Activated B cell treated with CpG ODN at 0.5 μM for 24 hours (primary cell): Measurements from ENCODE around the gene CARM1. TPM values are rescaled to one million over a fixed set of nuclear protein-coding genes. Genes with fewer than 3 reads are reported as not detected.

Experiments used
- ATAC-seq: fragments of 200-7000 bp; cut with Tn5 transposase; one replicate; pipeline ENCODE4 v1.10.0; 2021; ENCODE audit warnings: low read depth, mild to moderate bottlenecking, moderate library complexity
- CTCF ChIA-PET: fragments of 350-600 bp; sonication (Branson Sonifier 250); formaldehyde crosslinking; loops from one replicate; lab custom pipeline; 2021; ENCODE audit warnings: antibody characterized with exemption; lab: Charles Lee
- POLR2A ChIA-PET: fragments of 350-600 bp; sonication (Branson Sonifier 250); formaldehyde crosslinking; loops from one replicate; lab custom pipeline; 2021; ENCODE audit warnings: antibody characterized with exemption; lab: Charles Lee
- DNase-seq: peaks from one replicate; pipeline ENCODE4 v3.0.0; 2022
- H3K27ac Mint-ChIP-seq: one replicate; pipeline ENCODE4 v1.8.0; 2020; ENCODE audit warnings: mixed read lengths
- H3K27me3 Mint-ChIP-seq: one replicate; pipeline ENCODE4 v1.8.0; 2021; ENCODE audit warnings: mixed read lengths
- H3K36me3 Mint-ChIP-seq: one replicate; pipeline ENCODE4 v1.8.0; 2021; ENCODE audit warnings: low read depth, mixed read lengths
- H3K4me1 Mint-ChIP-seq: one replicate; pipeline ENCODE4 v1.8.0; 2021; ENCODE audit warnings: mixed read lengths
- H3K4me3 Mint-ChIP-seq: one replicate; pipeline ENCODE4 v1.8.0; 2020; ENCODE audit warnings: mild to moderate bottlenecking, mixed read lengths
- H3K9me3 Mint-ChIP-seq: one replicate; pipeline ENCODE4 v1.8.0; 2020; ENCODE audit warnings: mixed read lengths
- CTCF ChIP-seq: fragments of 200-600 bp; IDR thresholded peaks from one replicate; pipeline ENCODE4 v1.8.0; 2022; ENCODE audit warnings: antibody characterized with exemption, mild to moderate bottlenecking
- intact Hi-C: fragments of 100-400 bp; cut with micrococcal nuclease; formaldehyde crosslinking; loops from one replicate; pipeline ENCODE4 v1.15.1; 2024
- total RNA-seq: library from RNA; stranded (reverse); gene quantifications from 2 replicates; pipeline ENCODE4 v1.2.3, GENCODE V29; 2022

CARM1 gene
- total RNA-seq, 1 donor from 2014 or later, result 39.1 TPM

GRCh38 chr19:10828981-10829821, 42.2 kb upstream of the CARM1 start:
- H3K9me3 Mint-ChIP-seq, result no peaks in the 10 kb centered on the region
- POLR2A ChIA-PET, result interaction anchor here (0.6 to 2.8 kb wide), 3 partner anchors 10 to 123 kb away, joined by 4 to 9 read pairs (median 5); partner anchors contain the start of gene DNM2
- intact Hi-C loops, result no loop called here
- H3K36me3 Mint-ChIP-seq, result peaks cover 70% of the 10 kb centered on the region
- no peaks in the 10 kb centered on the region for H3K27me3 Mint-ChIP-seq
- H3K27ac Mint-ChIP-seq, result no peak overlapping the region
- no peaks in the 10 kb centered on the region for H3K4me1 Mint-ChIP-seq
- no peak for TF ChIP-seq CTCF
- CTCF ChIA-PET, result interaction anchor here (1.2 kb wide), 1 partner anchor 112 kb away, joined by 3 read pairs; no protein-coding TSS in a partner anchor
- ATAC-seq (peak; percentile 50), DNase-seq (no peak)
- H3K4me3 Mint-ChIP-seq, result no peak overlapping the region

GRCh38 chr19:10829967-10830366, 41.4 kb upstream of the CARM1 start:
- Mint-ChIP-seq H3K4me1 (no peaks in the 10 kb centered on the region), H3K36me3 (peaks cover 63% of the 10 kb centered on the region), H3K27me3 (no peaks in the 10 kb centered on the region), H3K27ac (no peak overlapping the region), H3K9me3 (no peaks in the 10 kb centered on the region), H3K4me3 (no peak overlapping the region)
- CTCF ChIA-PET, result interaction anchor here (1.2 kb wide), 1 partner anchor 113 kb away, joined by 3 read pairs; no protein-coding TSS in a partner anchor
- intact Hi-C loops, result no loop called here
- ATAC-seq (no peak), DNase-seq (no peak)
- POLR2A ChIA-PET, result interaction anchor here (2.8 kb wide), 1 partner anchor 112 kb away, joined by 9 read pairs; the partner anchor contains the start of gene DNM2
- TF ChIP-seq CTCF, result no peak

- H3K4me3 Mint-ChIP-seq, result no peak overlapping the region
- peaks cover 1% of the 10 kb centered on the region for H3K4me1 Mint-ChIP-seq
- ATAC-seq (no peak), DNase-seq (no peak)
- no peak overlapping the region for H3K27ac Mint-ChIP-seq
- ChIA-PET POLR2A (interaction anchor here (2.8 kb wide), 1 partner anchor 113 kb away, joined by 9 read pairs; the partner anchor contains the start of gene DNM2), CTCF (interaction anchor here (1.2 kb wide), 1 partner anchor 114 kb away, joined by 3 read pairs; no protein-coding TSS in a partner anchor)
- no peak for TF ChIP-seq CTCF
- intact Hi-C loops, result no loop called here
- H3K9me3 Mint-ChIP-seq, result no peaks in the 10 kb centered on the region
- no peaks in the 10 kb centered on the region for H3K27me3 Mint-ChIP-seq
- H3K36me3 Mint-ChIP-seq, result peaks cover 59% of the 10 kb centered on the region
Observed at GRCh38 chr19:10830370-10830769, 41.0 kb upstream of the CARM1 start.

GRCh38 chr19:10830931-10831779, 40.2 kb upstream of the CARM1 start:
- no peak for ATAC-seq
- CTCF ChIA-PET, result interaction anchor here (1.5 kb wide), 1 partner anchor 13 kb away, joined by 4 read pairs; no protein-coding TSS in a partner anchor
- intact Hi-C loops, result no loop called here
- Mint-ChIP-seq H3K36me3 (peaks cover 59% of the 10 kb centered on the region), H3K27ac (no peak overlapping the region), H3K4me1 (peaks cover 7% of the 10 kb centered on the region), H3K9me3 (no peaks in the 10 kb centered on the region), H3K27me3 (no peaks in the 10 kb centered on the region), H3K4me3 (no peak overlapping the region)
- TF ChIP-seq CTCF, result no peak
- no peak for DNase-seq
- POLR2A ChIA-PET, result interaction anchor here (2.8 kb wide), 1 partner anchor 114 kb away, joined by 9 read pairs; the partner anchor contains the start of gene DNM2
